HCT116 (cell line): ENCODE results near the gene CD96. TPM values are rescaled to one million over a fixed set of nuclear protein-coding genes. Genes with fewer than 3 reads are reported as not detected.
A peak's percentile ranks its signal among the peaks of the same experiment; 100 is the strongest.

Experiments
- ATAC-seq: fragments of 200-7000 bp; cut with Tn5 transposase; 2 replicates; pipeline ENCODE4 v1.9.1; 2020; ENCODE audit warnings: mild to moderate bottlenecking, moderate library complexity
- BruUV-seq: library from RNA; stranded (reverse); fragments of 400-500 nt; replicated peaks from 2 replicates; lab custom pipeline; 2021; lab: Mats Ljungman, UMichigan
- CTCF ChIA-PET: fragments of 300-600 bp; sonication (Branson Sonifier 250); formaldehyde crosslinking; loops from one replicate; lab custom pipeline; 2021; ENCODE audit warnings: antibody characterized with exemption; lab: Charles Lee
- POLR2A ChIA-PET: fragments of 300-600, 350-600 bp; sonication (Branson Sonifier 250); formaldehyde crosslinking; loops from one replicate; lab custom pipeline; 2021; ENCODE audit warnings: antibody characterized with exemption; lab: Charles Lee
- RAD21 ChIA-PET, 2 experiments: fragments of 300-600 bp; sonication (Branson Sonifier 250); formaldehyde crosslinking; loops; one replicate each; lab custom pipeline; 2023; ENCODE audit warnings: low total read pairs in 2 of 2; ENCODE audit not compliant: uncharacterized antibody in 2 of 2, unreplicated experiment in 2 of 2, low non-redundant PET in 1 of 2; lab: Charles Lee
- DNase-seq: peaks from one replicate; pipeline ENCODE4 v3.0.0-alpha.2; 2010; ENCODE audit warnings: low read depth, low spot score
- H2AFZ ChIP-seq: fragments of 200-600 bp; shearing (Covaris generic), sonication (generic); 2 replicates; pipeline ENCODE4 v1.6.1; 2017; ENCODE audit warnings: low read depth, mixed run types, mixed read lengths, antibody characterized with exemption, low read length; ENCODE audit not compliant: poor library complexity, severe bottlenecking
- H3K27ac ChIP-seq: 2 replicates; pipeline ENCODE4 v1.5.1; 2012; ENCODE audit warnings: low read depth, low read length
- H3K27me3 ChIP-seq: fragments of 200-600 bp; sonication (generic); 2 replicates; pipeline ENCODE4 v1.6.1; 2016; ENCODE audit warnings: mixed run types, low read length, mixed read lengths; ENCODE audit not compliant: insufficient read depth
- H3K36me3 ChIP-seq, 2 experiments: fragments of 200-500 bp in 1 of 2; fragments of 200-600 bp in 1 of 2; sonication (Bioruptor generic) in 1 of 2; sonication (generic) in 1 of 2; 2 replicates each; pipeline versions ENCODE4 v1.5.1 to v1.6.1; 2014 to 2016; ENCODE audit warnings: low read length in 2 of 2, inconsistent platforms in 1 of 2, mixed read lengths in 1 of 2, mixed run types in 1 of 2; ENCODE audit not compliant: insufficient read depth in 2 of 2, control insufficient read depth in 1 of 2
- H3K4me1 ChIP-seq, 2 experiments: fragments of 200-600 bp in 1 of 2; sonication (generic) in 1 of 2; 2 replicates each; pipeline versions ENCODE4 v1.5.1 to v1.6.1; 2012 to 2017; ENCODE audit warnings: low read length in 2 of 2, inconsistent platforms in 1 of 2, mild to moderate bottlenecking in 1 of 2, mixed read lengths in 1 of 2, mixed run types in 1 of 2, moderate library complexity in 1 of 2; ENCODE audit not compliant: insufficient read depth in 2 of 2, control insufficient read depth in 1 of 2
- H3K4me2 ChIP-seq: fragments of 200-600 bp; sonication (generic); 2 replicates; pipeline ENCODE4 v1.6.1; 2017; ENCODE audit warnings: mixed run types, low read length, mixed read lengths
- H3K4me3 ChIP-seq, 2 experiments: fragments of 200-600 bp in 1 of 2; sonication (generic) in 1 of 2; replicated peaks in 1 of 2; 2 replicates each; pipeline ENCODE4 v1.5.1; 2011 to 2016; ENCODE audit warnings: low read length in 2 of 2, control low read depth in 1 of 2, low read depth in 1 of 2, mild to moderate bottlenecking in 1 of 2, mixed read lengths in 1 of 2, mixed run types in 1 of 2
- H3K79me2 ChIP-seq: fragments of 200-600 bp; sonication (generic); 2 replicates; pipeline ENCODE4 v1.6.1; 2017; ENCODE audit warnings: mild to moderate bottlenecking, mixed run types, low read length, moderate library complexity, mixed read lengths; ENCODE audit not compliant: insufficient read depth
- H3K9ac ChIP-seq: fragments of 200-600 bp; sonication (generic); 2 replicates; pipeline ENCODE4 v1.6.1; 2016; ENCODE audit warnings: low read length, mixed read lengths
- H3K9me2 ChIP-seq: fragments of 200-600 bp; sonication (generic), shearing (Covaris generic); 2 replicates; pipeline ENCODE4 v1.6.1; 2017; ENCODE audit warnings: mixed run types, mild to moderate bottlenecking, moderate library complexity; ENCODE audit not compliant: insufficient read depth
- H3K9me3 ChIP-seq, 2 experiments: fragments of 200-500 bp in 1 of 2; fragments of 200-600 bp in 1 of 2; sonication (Bioruptor generic) in 1 of 2; sonication (generic) in 1 of 2; 2 replicates each; pipeline ENCODE4 v1.6.1; 2014 to 2017; ENCODE audit warnings: low read length in 2 of 2, mixed read lengths in 2 of 2, inconsistent platforms in 1 of 2, low read depth in 1 of 2, mild to moderate bottlenecking in 1 of 2, mixed run types in 1 of 2, moderate library complexity in 1 of 2; ENCODE audit not compliant: control insufficient read depth in 1 of 2, insufficient read depth in 1 of 2
- H4K20me1 ChIP-seq: fragments of 200-600 bp; sonication (generic), shearing (Covaris generic); 2 replicates; pipeline ENCODE4 v1.6.1; 2017; ENCODE audit warnings: mixed run types, mild to moderate bottlenecking, moderate library complexity; ENCODE audit not compliant: insufficient read depth
- CEBPB ChIP-seq: IDR thresholded peaks from 2 replicates; pipeline ENCODE4 v1.6.1; 2012; ENCODE audit warnings: low read depth
- CTCF ChIP-seq, 3 experiments: fragments of 200-600 bp in 1 of 3; sonication (generic) in 1 of 3; IDR thresholded peaks in 2 of 3; conservative IDR thresholded peaks in 1 of 3; 2 replicates each; pipeline ENCODE4 v1.5.1; 2012 to 2017; ENCODE audit warnings: low read depth in 2 of 3, low read length in 2 of 3, antibody characterized with exemption in 1 of 3, borderline replicate concordance in 1 of 3, control low read depth in 1 of 3, mild to moderate bottlenecking in 1 of 3, mixed read lengths in 1 of 3, mixed run types in 1 of 3, moderate library complexity in 1 of 3; ENCODE audit not compliant: insufficient read depth in 1 of 3
- ELF1 ChIP-seq: IDR thresholded peaks from 2 replicates; pipeline ENCODE4 v1.6.1; 2012; ENCODE audit warnings: low read depth, borderline replicate concordance
- EZH2phosphoT487 ChIP-seq: fragments of 200-600 bp; IDR thresholded peaks from 2 replicates; pipeline ENCODE4 v1.6.1; 2018; ENCODE audit warnings: antibody characterized with exemption, borderline replicate concordance
- MAX ChIP-seq: IDR thresholded peaks from 2 replicates; pipeline ENCODE4 v1.6.1; 2012
- POLR2A ChIP-seq: IDR thresholded peaks from 2 replicates; pipeline ENCODE4 v1.7.0; 2011; ENCODE audit warnings: borderline replicate concordance; ENCODE audit not compliant: insufficient read depth, insufficient read length; ENCODE audit errors: extremely low read depth
- SIN3A ChIP-seq: IDR thresholded peaks from 2 replicates; pipeline ENCODE4 v1.6.1; 2012; ENCODE audit warnings: low read depth
- SP1 ChIP-seq: IDR thresholded peaks from 2 replicates; pipeline ENCODE4 v1.6.1; 2012; ENCODE audit warnings: low read depth
- TCF7L2 ChIP-seq: IDR thresholded peaks from 2 replicates; pipeline ENCODE4 v1.7.0; 2011; ENCODE audit warnings: borderline replicate concordance, inconsistent platforms; ENCODE audit not compliant: insufficient read depth, insufficient read length; ENCODE audit errors: extremely low read depth
- YY1 ChIP-seq: IDR thresholded peaks from 2 replicates; pipeline ENCODE4 v1.6.1; 2011; ENCODE audit warnings: low read length, low read depth, moderate library complexity, mild to moderate bottlenecking; ENCODE audit not compliant: insufficient replicate concordance; ENCODE audit errors: extremely low read depth
- ZBTB33 ChIP-seq: IDR thresholded peaks from 2 replicates; pipeline ENCODE4 v1.6.1; 2011; ENCODE audit warnings: mild to moderate bottlenecking, low read length, moderate library complexity; ENCODE audit not compliant: insufficient replicate concordance; ENCODE audit errors: extremely low read depth
- ZNF274 ChIP-seq: fragments of 200-500 bp; sonication (Bioruptor generic); IDR thresholded peaks from 2 replicates; pipeline ENCODE4 v1.6.1; 2014; ENCODE audit warnings: mild to moderate bottlenecking, low read depth, low read length, inconsistent platforms
- intact Hi-C: fragments of 100-400 bp; cut with micrococcal nuclease; formaldehyde crosslinking; loops from 2 replicates; pipeline ENCODE4 v1.10.0; 2022
- total RNA-seq: library from RNA; stranded (reverse); gene quantifications from one replicate; pipeline ENCODE4 v1.2.1, GENCODE V29; 2021; ENCODE audit not compliant: unreplicated experiment

Gene CD96
- total RNA-seq, 1 experiment from 2014 or later, result 0.42 TPM

GRCh38 chr3:111619833-111620232 lies 77.8 kb downstream of the CD96 start:
- Histone ChIP-seq H3K4me2 (peak overlapping the region; percentile 17; the same call in 1 of the 2 replicates), H2AFZ (no peak overlapping the region), H3K79me2 (no peaks in the 10 kb centered on the region), H3K36me3 (no peaks in the 10 kb centered on the region), H3K27ac (no peak overlapping the region), H4K20me1 (no peaks in the 10 kb centered on the region), H3K4me3 (no peak overlapping the region), H3K9me3 (peaks cover 0 to 14% of the 10 kb centered on the region in 2 experiments; a peak in 1 of 4 replicates), H3K9me2 (no peaks in the 10 kb centered on the region), H3K4me1 (peaks cover 0 to 20% of the 10 kb centered on the region in 2 experiments; a peak in 2 of 4 replicates), H3K27me3 (no peaks in the 10 kb centered on the region), H3K9ac (peak overlapping the region; percentile 4; the same call in 1 of the 2 replicates)
- TF ChIP-seq TCF7L2, result peak; percentile 34
- no peak for TF ChIP-seq CEBPB
- no TSS peak for BruUV-seq
- peak; percentile 46 for ATAC-seq
- ChIA-PET CTCF (no interaction called here), RAD21 (no interaction called here), POLR2A (no interaction called here)
- intact Hi-C loops, result no loop called here
- no peak for DNase-seq

- Histone ChIP-seq H3K79me2 (no peaks in the 10 kb centered on the region), H3K9me2 (no peaks in the 10 kb centered on the region), H3K9ac (no peak overlapping the region), H2AFZ (peak overlapping the region; percentile 87), H3K27me3 (no peaks in the 10 kb centered on the region), H3K9me3 (peaks cover 0 to 14% of the 10 kb centered on the region in 2 experiments; a peak in 1 of 4 replicates), H3K27ac (no peak overlapping the region), H3K4me2 (no peak overlapping the region), H3K4me1 (peaks cover 0 to 20% of the 10 kb centered on the region in 2 experiments; a peak in 2 of 4 replicates), H4K20me1 (no peaks in the 10 kb centered on the region), H3K36me3 (no peaks in the 10 kb centered on the region), H3K4me3 (no peak overlapping the region)
- intact Hi-C loops, result no loop called here
- DNase-seq (peak; percentile 45), ATAC-seq (peak; percentile 93)
- ChIA-PET RAD21 (no interaction called here), CTCF (interaction anchor here (0.7 kb wide), 2 partner anchors 11 kb away, joined by 3 to 4 read pairs; no protein-coding TSS in a partner anchor), POLR2A (no interaction called here)
- BruUV-seq, result no TSS peak
- no peak for TF ChIP-seq SIN3A
- no peak for TF ChIP-seq MAX
- no peak for TF ChIP-seq EZH2phosphoT487
- peak; percentile 77 to 80 (median 80) for TF ChIP-seq CTCF (IDR thresholded peaks at IDR 0.05 in 2 of 3, conservative IDR thresholded peaks at IDR 0.05 in 1 of 3; ENCODE audit: borderline replicate concordance in 1 of 3, insufficient read depth in 1 of 3, low read depth in 2 of 3, low read length in 2 of 3)
- no peak for TF ChIP-seq ELF1
- TF ChIP-seq POLR2A, result no peak
- no peak for TF ChIP-seq YY1
- no peak for TF ChIP-seq ZBTB33
- TF ChIP-seq ZNF274, result no peak
- no peak for TF ChIP-seq SP1
These were observed 79.5 kb downstream of the CD96 start for GRCh38 chr3:111621535-111621934.
